ENCODE measurements around the gene C10orf143.
A peak's percentile ranks its signal among the peaks of the same experiment; 100 is the strongest.
"Not testable (repeated sequence)": the region's sequence is repeated elsewhere in the genome, so short reads cannot be mapped to it uniquely, and the experiment has no call there.

C10orf143 gene

DNA sequence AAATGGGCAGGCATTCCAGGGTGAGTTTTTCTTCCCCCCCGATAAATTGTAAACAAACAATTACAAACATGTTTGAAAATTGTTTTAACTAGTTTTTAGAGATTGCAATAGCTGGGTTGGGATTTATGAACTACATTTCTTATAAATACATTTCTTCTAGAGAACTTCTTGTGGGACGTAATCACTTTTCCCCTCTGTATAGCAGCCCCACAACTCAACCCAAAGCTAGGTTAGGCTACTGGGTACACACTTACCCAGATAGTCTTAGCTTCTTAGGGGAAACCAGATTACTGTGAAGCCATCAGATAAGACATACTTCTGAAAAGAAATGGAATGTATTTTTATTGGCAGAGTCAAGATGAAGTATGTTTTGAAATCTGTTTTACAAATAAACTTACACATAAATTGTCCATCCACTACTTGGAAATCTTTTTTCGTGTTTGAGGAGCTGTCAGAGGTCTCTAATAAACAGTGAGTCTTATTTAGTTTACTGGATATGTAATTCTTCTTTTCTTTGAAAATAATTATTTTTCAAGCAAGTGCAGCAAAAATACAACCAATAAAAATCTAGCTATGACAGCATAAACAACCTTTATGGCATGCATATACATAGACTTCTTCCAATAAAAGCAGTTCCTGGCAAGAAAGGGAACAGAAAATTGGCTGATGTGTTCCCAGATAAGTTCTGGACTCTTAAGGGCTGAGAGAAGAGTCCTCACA, 17.6 kb upstream of the C10orf143 start:
- H3K4me1 Mint-ChIP-seq (ENCODE audit: low read depth) = peaks cover 7% of the 10 kb centered on the region
- H3K27ac Mint-ChIP-seq = no peak overlapping the region
- H3K4me3 Mint-ChIP-seq = no peak overlapping the region
- peaks cover 51% of the 10 kb centered on the region for H3K27me3 Mint-ChIP-seq
- H3K36me3 Mint-ChIP-seq (ENCODE audit: low read depth) = no peaks in the 10 kb centered on the region
- no peaks in the 10 kb centered on the region for H3K9me3 Mint-ChIP-seq
- DNase-seq = no peak

DNA sequence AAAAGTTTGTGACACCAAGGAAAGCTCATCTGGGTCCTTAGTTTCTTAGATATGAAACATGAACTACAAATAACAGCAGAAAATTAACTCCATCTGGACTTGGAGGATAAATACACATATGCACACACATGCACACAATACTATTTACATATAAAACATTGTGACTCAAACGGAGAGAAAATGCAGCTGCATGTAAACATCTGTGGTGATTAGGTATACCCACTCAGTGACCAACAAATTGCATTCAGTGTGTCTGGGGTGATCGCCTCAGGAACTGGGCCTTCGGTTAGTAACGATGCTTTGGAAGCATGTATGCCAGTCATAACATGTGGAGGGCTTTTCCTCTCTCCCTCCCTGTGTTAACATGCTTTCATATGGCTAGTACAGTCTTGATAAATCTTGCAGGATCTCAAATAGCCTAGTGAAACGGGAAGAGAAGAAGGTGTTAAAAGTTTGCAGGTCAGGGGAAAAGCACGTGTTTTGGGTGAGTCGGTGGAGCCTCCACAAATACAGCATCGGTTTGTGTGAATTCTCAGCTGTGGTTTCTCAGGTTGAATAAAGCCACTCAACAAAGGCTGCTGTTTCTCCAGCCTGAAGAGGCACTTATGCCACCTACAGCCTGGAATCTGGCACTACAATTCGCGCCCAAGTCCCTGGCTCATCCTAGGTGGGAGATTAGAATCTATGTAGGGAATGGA, 16.9 kb upstream of the C10orf143 start:
- Mint-ChIP-seq H3K27ac (no peak overlapping the region), H3K27me3 (peaks cover 51% of the 10 kb centered on the region), H3K9me3 (no peaks in the 10 kb centered on the region), H3K36me3 (ENCODE audit: low read depth) (no peaks in the 10 kb centered on the region), H3K4me1 (ENCODE audit: low read depth) (peaks cover 7% of the 10 kb centered on the region), H3K4me3 (no peak overlapping the region)
- peak; percentile 65 for DNase-seq

DNA sequence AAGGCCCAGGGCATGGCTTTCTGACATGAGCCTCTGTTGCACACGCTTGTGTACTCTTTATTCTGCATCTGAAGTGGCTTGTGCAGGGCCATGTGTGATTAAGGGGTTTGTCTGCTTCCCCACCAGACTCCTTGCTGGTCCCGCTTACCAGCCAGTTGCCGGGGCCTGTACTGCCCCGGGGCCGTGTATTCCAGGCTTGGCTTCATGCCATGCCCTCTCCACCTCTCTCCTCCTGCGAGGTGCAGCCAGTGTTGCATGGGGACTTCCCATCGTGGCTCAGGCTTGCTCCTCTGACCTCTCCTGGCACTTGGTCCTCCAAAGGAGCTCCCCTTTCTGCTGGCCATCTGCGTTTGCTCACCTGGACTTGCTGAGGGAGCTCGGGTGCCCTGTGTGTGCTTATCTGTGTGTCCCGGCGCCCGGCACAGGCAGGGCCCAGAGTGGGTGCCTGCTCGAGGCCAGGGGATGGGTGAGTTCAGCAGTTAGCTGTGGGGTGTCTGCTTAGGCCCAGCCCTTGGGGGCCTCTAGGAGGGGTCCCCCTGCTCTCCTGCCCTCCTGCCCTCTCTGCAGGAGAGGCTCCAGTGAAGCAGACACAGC, 11.0 kb upstream of the C10orf143 start:
- Mint-ChIP-seq H3K27me3 (peaks cover 5% of the 10 kb centered on the region), H3K4me3 (no peak overlapping the region), H3K36me3 (ENCODE audit: low read depth) (no peaks in the 10 kb centered on the region), H3K4me1 (ENCODE audit: low read depth) (no peaks in the 10 kb centered on the region), H3K9me3 (peaks cover 6% of the 10 kb centered on the region), H3K27ac (no peak overlapping the region)
- DNase-seq = no peak

DNA sequence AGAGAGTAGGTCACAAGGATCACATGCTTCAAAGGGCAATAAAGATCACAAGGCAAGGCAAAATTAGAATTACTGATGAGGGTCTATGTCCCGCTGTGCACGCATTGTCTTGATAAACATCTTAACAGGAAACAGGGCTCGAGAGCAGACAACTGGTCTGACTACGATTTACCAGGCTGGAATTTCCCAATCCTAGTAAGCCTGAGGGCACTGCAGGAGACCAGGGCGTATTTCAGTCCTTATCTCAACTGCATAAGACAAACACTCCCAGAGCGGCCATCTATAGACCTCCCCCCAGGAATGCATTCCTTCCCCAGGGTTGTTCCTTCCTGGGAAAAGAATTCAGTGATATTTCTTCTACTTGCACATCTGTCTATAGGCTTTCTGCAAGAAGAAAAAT, 6.9 kb upstream of the C10orf143 start:
- not testable (repeated sequence) for H3K9me3 Mint-ChIP-seq; H3K4me1 Mint-ChIP-seq (ENCODE audit: low read depth); DNase-seq; H3K4me3 Mint-ChIP-seq; H3K27me3 Mint-ChIP-seq; H3K27ac Mint-ChIP-seq; H3K36me3 Mint-ChIP-seq (ENCODE audit: low read depth)

DNA sequence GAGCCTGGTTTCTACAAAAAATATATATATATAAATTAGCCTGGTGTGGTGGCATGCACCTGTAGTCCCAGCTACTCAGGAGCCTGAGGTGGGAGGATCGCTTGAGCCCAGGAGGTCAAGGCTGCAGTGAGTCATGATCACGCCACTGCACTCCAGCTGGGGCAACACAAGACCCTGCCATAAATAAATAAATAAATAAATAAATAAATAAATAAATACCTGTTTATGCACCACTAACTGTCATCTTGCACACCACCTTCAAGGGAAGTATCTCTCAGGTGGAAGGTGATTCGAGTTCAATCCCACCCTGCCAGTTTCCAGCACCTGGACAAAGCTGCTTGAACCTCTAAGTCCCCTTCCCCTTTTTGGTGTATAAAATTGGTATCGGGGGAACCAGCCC, 6.3 kb upstream of the C10orf143 start:
- not testable (repeated sequence) for H3K27me3 Mint-ChIP-seq; H3K4me3 Mint-ChIP-seq; H3K9me3 Mint-ChIP-seq; H3K27ac Mint-ChIP-seq; H3K36me3 Mint-ChIP-seq (ENCODE audit: low read depth); DNase-seq
- peaks cover 11% of the 10 kb centered on the region for H3K4me1 Mint-ChIP-seq (ENCODE audit: low read depth)

DNA sequence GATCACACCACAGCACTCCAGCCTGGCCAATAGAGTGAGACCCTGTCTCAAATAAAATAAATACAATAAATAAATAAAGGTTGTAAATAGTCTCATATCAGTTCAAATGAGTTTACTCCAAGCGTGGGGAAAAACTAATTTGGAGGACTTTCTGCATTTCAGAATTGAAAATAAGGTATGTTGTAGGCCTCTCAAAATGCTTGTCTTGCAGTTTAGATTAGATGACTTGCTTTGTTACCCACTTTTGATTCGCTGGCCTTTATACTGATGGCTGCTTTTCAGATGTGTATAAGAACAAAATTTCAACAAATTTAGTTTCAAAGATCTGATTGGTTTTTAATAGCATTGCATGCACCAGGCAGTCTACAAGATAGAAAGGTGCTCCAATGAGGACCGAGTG, 2.2 kb upstream of the C10orf143 start:
- peak overlapping the region; percentile 99 for H3K4me3 Mint-ChIP-seq
- peaks cover 4% of the 10 kb centered on the region for H3K9me3 Mint-ChIP-seq
- no peak for DNase-seq
- peaks cover 29% of the 10 kb centered on the region for H3K36me3 Mint-ChIP-seq (ENCODE audit: low read depth)
- peaks cover 36% of the 10 kb centered on the region for H3K4me1 Mint-ChIP-seq (ENCODE audit: low read depth)
- H3K27ac Mint-ChIP-seq = no peak overlapping the region
- no peaks in the 10 kb centered on the region for H3K27me3 Mint-ChIP-seq

DNA sequence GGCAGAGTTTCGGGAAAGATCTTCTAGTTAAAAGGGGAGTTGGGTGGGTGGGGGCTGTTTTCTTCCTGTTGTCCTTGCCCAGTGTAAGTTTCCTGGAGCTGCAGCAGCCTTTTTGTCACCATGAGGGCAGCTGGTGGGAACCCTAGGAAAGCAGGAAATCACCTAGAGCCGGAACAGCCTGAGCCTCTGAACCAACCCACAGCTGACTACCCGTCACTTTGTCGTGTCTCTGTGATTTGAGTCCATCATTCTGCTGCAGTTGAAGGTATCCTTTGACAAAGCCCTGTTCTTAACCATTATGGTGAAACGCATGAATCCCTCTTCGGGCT, 1.2 kb upstream of the C10orf143 start:
- no peak for DNase-seq
- no peaks in the 10 kb centered on the region for H3K27me3 Mint-ChIP-seq
- H3K9me3 Mint-ChIP-seq = no peaks in the 10 kb centered on the region
- peak overlapping the region; percentile 100 for H3K27ac Mint-ChIP-seq
- peaks cover 29% of the 10 kb centered on the region for H3K36me3 Mint-ChIP-seq (ENCODE audit: low read depth)
- H3K4me3 Mint-ChIP-seq = peak overlapping the region; percentile 99
- peaks cover 46% of the 10 kb centered on the region for H3K4me1 Mint-ChIP-seq (ENCODE audit: low read depth)

DNA sequence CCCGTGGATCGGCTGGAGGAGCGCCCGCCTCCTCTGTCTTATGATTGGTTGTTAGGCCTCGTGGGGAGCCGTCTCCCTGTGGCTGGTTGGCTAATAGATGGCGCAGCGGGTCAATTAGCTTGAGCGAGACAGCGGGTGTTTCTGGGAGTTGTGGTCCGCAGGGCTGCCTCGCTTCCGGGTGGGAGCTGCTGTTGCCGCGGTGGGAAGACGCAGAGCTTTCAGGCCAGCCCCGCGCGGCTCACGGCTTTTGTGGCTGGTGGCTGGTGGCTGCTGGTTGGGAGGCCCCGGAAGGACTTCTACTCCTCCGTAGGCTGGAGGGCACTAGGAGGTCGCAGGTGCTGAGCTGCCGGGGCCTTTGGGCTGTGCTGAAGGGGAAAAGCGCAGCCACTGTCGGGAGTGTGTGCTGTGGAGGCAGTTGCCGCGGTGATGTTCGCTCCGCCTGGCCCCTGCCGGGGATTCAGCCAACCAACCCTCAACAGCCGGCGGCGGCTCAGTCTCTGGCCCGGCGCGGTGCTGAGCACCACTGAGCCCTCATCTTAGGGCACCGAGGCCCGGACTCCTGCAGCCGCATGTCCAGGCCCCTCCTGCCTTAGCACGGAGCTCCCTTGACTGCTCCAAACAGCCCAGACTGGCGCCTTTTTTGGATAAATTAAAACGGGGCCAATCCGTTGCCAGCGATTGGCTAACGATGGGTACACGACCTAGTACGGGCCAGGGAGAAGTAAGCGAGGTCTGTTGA, 652 bp upstream of the C10orf143 start:
- Mint-ChIP-seq H3K36me3 (ENCODE audit: low read depth) (peaks cover 34% of the 10 kb centered on the region), H3K4me3 (peak overlapping the region; percentile 99), H3K9me3 (no peaks in the 10 kb centered on the region), H3K27me3 (no peaks in the 10 kb centered on the region), H3K4me1 (ENCODE audit: low read depth) (peaks cover 51% of the 10 kb centered on the region), H3K27ac (peak overlapping the region; percentile 100)
- DNase-seq = peak; percentile 92

DNA sequence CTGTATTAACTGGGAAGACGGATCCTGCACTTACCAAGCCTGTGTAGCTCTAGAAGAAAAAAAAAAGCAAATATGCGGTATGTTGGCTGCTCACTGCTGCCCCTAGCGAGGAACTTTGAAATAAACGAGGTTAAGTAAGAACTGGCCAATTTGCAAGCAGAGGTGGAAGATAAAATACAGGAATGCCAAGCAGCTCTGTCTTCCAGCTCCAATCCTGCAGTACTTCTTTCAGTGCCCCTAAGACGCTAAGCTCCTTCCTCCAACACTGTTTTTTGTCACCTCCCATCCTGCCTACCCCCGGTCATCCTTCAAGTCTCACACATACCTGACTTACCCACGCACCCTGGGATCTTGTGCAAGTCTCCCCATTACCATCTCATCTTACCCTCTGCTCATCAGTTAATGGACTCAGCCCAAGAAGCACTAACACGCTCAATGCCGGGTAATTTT, 809 bp downstream of the C10orf143 start:
- H3K4me3 Mint-ChIP-seq = peak overlapping the region; percentile 99
- no peak for DNase-seq
- peaks cover 39% of the 10 kb centered on the region for H3K36me3 Mint-ChIP-seq (ENCODE audit: low read depth)
- peaks cover 56% of the 10 kb centered on the region for H3K4me1 Mint-ChIP-seq (ENCODE audit: low read depth)
- H3K9me3 Mint-ChIP-seq = no peaks in the 10 kb centered on the region
- H3K27ac Mint-ChIP-seq = peak overlapping the region; percentile 100
- H3K27me3 Mint-ChIP-seq = no peaks in the 10 kb centered on the region

DNA sequence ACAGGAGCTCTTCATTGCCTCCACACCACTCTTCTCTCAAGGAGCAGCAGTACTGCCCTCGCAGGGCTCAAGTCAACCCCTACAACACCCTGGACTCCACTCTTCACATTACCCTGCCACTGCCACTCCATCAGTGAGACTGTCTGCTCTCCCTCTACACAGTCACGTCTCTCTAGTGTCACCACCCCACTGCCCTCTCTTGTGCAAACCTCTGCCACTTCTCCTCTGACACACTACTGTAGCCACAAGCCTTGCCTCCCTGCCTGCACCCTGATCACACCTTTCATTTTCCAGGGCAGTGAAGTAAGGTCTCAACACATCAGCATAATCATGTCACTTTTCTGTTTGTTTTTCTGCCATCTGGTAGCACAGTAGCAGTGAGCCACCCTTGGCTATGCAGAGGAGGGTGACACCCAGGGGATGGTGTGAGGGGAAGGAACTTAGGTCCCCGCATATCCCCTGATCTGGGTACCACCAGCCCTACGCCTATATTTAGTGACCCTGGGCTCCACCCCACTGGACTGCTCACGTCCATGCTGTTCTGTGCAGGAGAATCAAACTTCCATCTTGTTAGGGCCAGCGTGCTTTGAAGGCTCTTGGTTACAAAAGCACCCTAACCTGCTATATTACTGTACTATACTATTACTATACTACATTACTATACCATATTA, 1.6 kb downstream of the C10orf143 start:
- Mint-ChIP-seq H3K4me1 (ENCODE audit: low read depth) (peaks cover 57% of the 10 kb centered on the region), H3K27ac (peak overlapping the region; percentile 87), H3K36me3 (ENCODE audit: low read depth) (peaks cover 47% of the 10 kb centered on the region), H3K27me3 (no peaks in the 10 kb centered on the region), H3K9me3 (no peaks in the 10 kb centered on the region), H3K4me3 (peak overlapping the region; percentile 99)
- no peak for DNase-seq

DNA sequence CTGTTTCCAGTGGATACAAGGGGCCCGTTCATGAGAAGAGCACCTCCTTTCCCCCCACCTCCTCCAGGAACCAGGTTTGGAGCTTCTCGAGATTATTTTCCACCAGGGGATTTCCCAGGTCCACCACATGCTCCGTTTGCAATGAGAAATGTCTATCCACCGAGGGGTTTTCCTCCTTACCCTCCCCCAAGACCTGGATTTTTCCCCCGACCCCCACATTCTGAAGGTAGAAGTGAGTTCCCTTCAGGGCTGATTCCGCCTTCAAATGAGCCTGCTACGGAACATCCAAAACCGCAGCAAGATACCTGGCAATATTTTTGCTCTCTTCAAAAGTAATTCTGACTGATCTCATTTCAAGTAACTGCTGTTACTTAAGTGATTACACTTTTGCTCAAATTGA, 2.5 kb downstream of the C10orf143 start:
- peaks cover 56% of the 10 kb centered on the region for H3K4me1 Mint-ChIP-seq (ENCODE audit: low read depth)
- H3K27me3 Mint-ChIP-seq, DNase-seq, H3K9me3 Mint-ChIP-seq: not testable (repeated sequence)
- peak overlapping the region; percentile 32 for H3K4me3 Mint-ChIP-seq
- peak overlapping the region; percentile 79 for H3K27ac Mint-ChIP-seq
- peaks cover 52% of the 10 kb centered on the region for H3K36me3 Mint-ChIP-seq (ENCODE audit: low read depth)

DNA sequence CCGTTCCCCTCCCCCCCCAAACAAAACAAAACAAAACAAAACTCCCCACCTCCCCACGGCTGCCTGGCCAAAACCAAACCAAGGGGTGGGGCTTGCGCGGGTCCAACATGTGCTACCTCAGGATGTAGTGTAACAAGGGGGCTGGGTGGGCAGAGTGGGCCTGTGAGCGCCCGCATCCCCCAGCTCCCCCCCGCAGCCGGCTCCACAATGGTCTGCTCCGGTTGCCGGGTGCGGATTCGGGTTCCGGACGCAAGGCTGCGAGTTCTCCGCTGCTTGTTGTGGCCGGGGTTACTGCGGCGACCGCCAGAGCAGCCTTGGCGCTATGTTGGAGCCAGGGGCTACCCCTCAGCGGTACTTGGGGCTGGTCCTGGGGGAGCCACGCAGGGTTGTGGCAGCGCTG, 4.9 kb downstream of the C10orf143 start:
- no peaks in the 10 kb centered on the region for H3K9me3 Mint-ChIP-seq
- H3K27me3 Mint-ChIP-seq = no peaks in the 10 kb centered on the region
- peak overlapping the region; percentile 79 for H3K27ac Mint-ChIP-seq
- DNase-seq = no peak
- peaks cover 46% of the 10 kb centered on the region for H3K36me3 Mint-ChIP-seq (ENCODE audit: low read depth)
- no peak overlapping the region for H3K4me3 Mint-ChIP-seq
- peaks cover 42% of the 10 kb centered on the region for H3K4me1 Mint-ChIP-seq (ENCODE audit: low read depth)

DNA sequence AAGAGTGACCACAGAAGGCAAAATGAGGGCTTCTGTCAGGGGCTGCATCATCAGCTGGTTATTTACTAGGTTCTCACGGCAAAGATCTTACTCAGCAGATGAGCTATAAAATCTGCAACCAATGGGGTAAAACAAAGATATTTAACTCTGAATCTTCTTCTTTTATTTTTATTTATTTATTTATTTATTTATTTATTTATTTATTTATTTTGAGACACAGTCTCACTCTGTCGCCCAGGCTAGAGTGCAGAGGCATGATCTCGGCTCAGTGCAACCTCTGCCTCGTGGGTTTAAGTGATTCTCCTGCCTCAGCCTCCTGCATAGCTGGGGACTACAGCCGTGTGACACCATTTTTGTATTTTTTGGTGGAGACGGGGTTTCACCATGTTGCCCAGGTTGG, 11.3 kb downstream of the C10orf143 start:
- DNase-seq = no peak
- H3K9me3 Mint-ChIP-seq = no peaks in the 10 kb centered on the region
- no peak overlapping the region for H3K4me3 Mint-ChIP-seq
- H3K36me3 Mint-ChIP-seq (ENCODE audit: low read depth) = peaks cover 46% of the 10 kb centered on the region
- H3K4me1 Mint-ChIP-seq (ENCODE audit: low read depth) = peaks cover 2% of the 10 kb centered on the region
- no peak overlapping the region for H3K27ac Mint-ChIP-seq
- H3K27me3 Mint-ChIP-seq = no peaks in the 10 kb centered on the region

DNA sequence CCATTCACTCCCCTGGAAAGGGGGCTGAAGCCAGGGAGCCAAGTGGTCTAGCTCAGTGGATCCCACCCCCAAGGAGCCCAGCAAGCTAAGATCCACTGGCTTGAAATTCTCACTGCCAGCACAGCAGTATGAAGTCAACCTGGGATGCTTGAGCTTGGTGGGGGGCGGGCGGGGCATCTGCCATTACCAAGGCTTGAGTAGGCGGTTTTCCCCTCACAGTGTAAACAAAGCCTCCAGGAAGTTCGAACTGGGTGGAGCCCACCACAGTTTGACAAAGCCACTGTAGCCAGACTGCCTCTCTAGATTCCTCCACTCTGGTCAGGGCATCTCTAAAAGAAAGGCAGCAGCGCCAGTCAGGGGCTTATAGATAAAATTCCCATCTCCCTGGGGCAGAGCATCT, 20.1 kb downstream of the C10orf143 start:
- H3K4me3 Mint-ChIP-seq; H3K27me3 Mint-ChIP-seq; H3K4me1 Mint-ChIP-seq (ENCODE audit: low read depth); DNase-seq; H3K27ac Mint-ChIP-seq; H3K9me3 Mint-ChIP-seq: not testable (repeated sequence)
- peaks cover 65% of the 10 kb centered on the region for H3K36me3 Mint-ChIP-seq (ENCODE audit: low read depth)
